WERI-Rb-1 (cell line): ENCODE measurements around the gene SLC15A1.
"Not testable (repeated sequence)": the region's sequence is repeated elsewhere in the genome, so short reads cannot be mapped to it uniquely, and the experiment has no call there.

Experiments
- DNase-seq: peaks from one replicate; pipeline ENCODE4 v3.0.0-alpha.2; 2020
- H3K27ac ChIP-seq: fragments of 250-450 bp; sonication (Bioruptor Pico); 2 replicates; pipeline ENCODE4 v1.5.1; 2020; ENCODE audit warnings: mild to moderate bottlenecking, moderate library complexity
- H3K27me3 ChIP-seq: fragments of 250-450 bp; sonication (Bioruptor Pico); 2 replicates; pipeline ENCODE4 v1.5.1; 2021; ENCODE audit warnings: mild to moderate bottlenecking, low read depth, moderate library complexity; ENCODE audit not compliant: insufficient read depth, severe bottlenecking
- H3K36me3 ChIP-seq: fragments of 250-450 bp; sonication (Bioruptor Pico); 2 replicates; pipeline ENCODE4 v1.5.1; 2020; ENCODE audit warnings: mild to moderate bottlenecking, moderate library complexity
- H3K4me3 ChIP-seq: 2 replicates; pipeline ENCODE4 v1.5.1; 2011; ENCODE audit warnings: low read depth, mild to moderate bottlenecking, control low read depth, low read length
- H3K9me3 ChIP-seq: fragments of 250-450 bp; sonication (Bioruptor Pico); 2 replicates; pipeline ENCODE4 v1.5.1; 2021; ENCODE audit warnings: mild to moderate bottlenecking, moderate library complexity; ENCODE audit not compliant: severe bottlenecking
- CTCF ChIP-seq: IDR thresholded peaks from 2 replicates; pipeline ENCODE4 v1.5.1; 2011; ENCODE audit warnings: low read depth, mild to moderate bottlenecking, control low read depth, inconsistent platforms, low read length

Gene SLC15A1

GRCh38 chr13:98755116-98755515, 2.6 kb upstream of the SLC15A1 start:
- peaks cover 18% of the 10 kb centered on the region for H3K9me3 ChIP-seq
- H3K27me3 ChIP-seq = peaks cover 18% of the 10 kb centered on the region
- DNase-seq = no peak
- no peaks in the 10 kb centered on the region for H3K36me3 ChIP-seq
- no peak overlapping the region for H3K4me3 ChIP-seq
- TF ChIP-seq CTCF = no peak
- H3K27ac ChIP-seq = no peak overlapping the region

- Histone ChIP-seq H3K27me3 (peaks cover 18% of the 10 kb centered on the region), H3K9me3 (peaks cover 18% of the 10 kb centered on the region)
- not testable (repeated sequence) for H3K4me3 ChIP-seq, DNase-seq, H3K27ac ChIP-seq, H3K36me3 ChIP-seq
These were observed 2.0 kb upstream of the SLC15A1 start for GRCh38 chr13:98754468-98754867.

GRCh38 chr13:98751861-98752466, 508 bp downstream of the SLC15A1 start:
- no peak overlapping the region for H3K27ac ChIP-seq
- H3K4me3 ChIP-seq = peak overlapping the region; percentile 42
- no peak for TF ChIP-seq CTCF
- no peaks in the 10 kb centered on the region for H3K36me3 ChIP-seq
- peaks cover 18% of the 10 kb centered on the region for H3K9me3 ChIP-seq
- peaks cover 18% of the 10 kb centered on the region for H3K27me3 ChIP-seq
- DNase-seq = peak; percentile 35

GRCh38 chr13:98751367-98751782, 1.1 kb downstream of the SLC15A1 start:
- TF ChIP-seq CTCF = peak; percentile 33; the same call in 1 of the 2 replicates
- peaks cover 18% of the 10 kb centered on the region for H3K27me3 ChIP-seq
- H3K9me3 ChIP-seq = peaks cover 18% of the 10 kb centered on the region
- H3K36me3 ChIP-seq = no peaks in the 10 kb centered on the region
- H3K4me3 ChIP-seq = no peak overlapping the region
- no peak for DNase-seq
- H3K27ac ChIP-seq = no peak overlapping the region

- TF ChIP-seq CTCF = no peak
- Histone ChIP-seq H3K9me3 (peaks cover 22% of the 10 kb centered on the region), H3K27ac (no peak overlapping the region), H3K36me3 (no peaks in the 10 kb centered on the region), H3K4me3 (no peak overlapping the region), H3K27me3 (peaks cover 18% of the 10 kb centered on the region)
- no peak for DNase-seq
These were observed 3.0 kb downstream of the SLC15A1 start for GRCh38 chr13:98749501-98749900.

GRCh38 chr13:98746968-98747367, 5.5 kb downstream of the SLC15A1 start:
- no peak for DNase-seq
- H3K9me3 ChIP-seq = peaks cover 5% of the 10 kb centered on the region
- no peak overlapping the region for H3K27ac ChIP-seq
- peaks cover 5% of the 10 kb centered on the region for H3K27me3 ChIP-seq
- no peak overlapping the region for H3K4me3 ChIP-seq
- no peak for TF ChIP-seq CTCF
- no peaks in the 10 kb centered on the region for H3K36me3 ChIP-seq
